GM21360 (cell line): ENCODE results near the gene TMEM217.
"Not testable (repeated sequence)": the region's sequence is repeated elsewhere in the genome, so short reads cannot be mapped to it uniquely, and the experiment has no call there.

Experiments
- ATAC-seq: cut with Tn5 transposase; IDR thresholded peaks from one replicate; pipeline ENCODE4 v1.9.1; 2021; ENCODE audit warnings: mild to moderate bottlenecking, moderate library complexity; ENCODE audit not compliant: unreplicated experiment

TMEM217 gene

GRCh38 chr6:37257634-37258404 lies at the start of gene TMEM217, which contains the start of gene TBC1D22B:
TSS of gene TMEM217 (minus strand) at chr6:37258144. CDS start at chr6:37219030, 39,114 bp downstream.
TSS of gene TBC1D22B (plus strand) at chr6:37257772. CDS start at chr6:37257918, 146 bp downstream.
- peak; percentile 93 for ATAC-seq

GRCh38 chr6:37307484-37307883 lies 49.5 kb upstream of the TMEM217 start:
- not testable (repeated sequence) for ATAC-seq

- ATAC-seq, result no peak
Observed at GRCh38 chr6:37306624-37307222, 48.8 kb upstream of the TMEM217 start.

- ATAC-seq, result no peak
Observed at GRCh38 chr6:37305841-37306425, 48.0 kb upstream of the TMEM217 start.

GRCh38 chr6:37304766-37305165 lies 46.8 kb upstream of the TMEM217 start:
- ATAC-seq, result no peak

GRCh38 chr6:37303891-37304503 lies 46.1 kb upstream of the TMEM217 start:
- ATAC-seq, result no peak

- ATAC-seq, result no peak
Observed at GRCh38 chr6:37303091-37303660, 45.2 kb upstream of the TMEM217 start.

GRCh38 chr6:37302086-37302686 lies 44.2 kb upstream of the TMEM217 start:
- no peak for ATAC-seq

- no peak for ATAC-seq
Observed at GRCh38 chr6:37299990-37300389, 42.0 kb upstream of the TMEM217 start.

- no peak for ATAC-seq
Observed at GRCh38 chr6:37298958-37299357, 41.0 kb upstream of the TMEM217 start.

GRCh38 chr6:37297637-37298036 lies 39.7 kb upstream of the TMEM217 start:
- not testable (repeated sequence) for ATAC-seq

- no peak for ATAC-seq
Observed at GRCh38 chr6:37293426-37293825, 35.5 kb upstream of the TMEM217 start.

- no peak for ATAC-seq
Observed at GRCh38 chr6:37289931-37290330, 32.0 kb upstream of the TMEM217 start.

GRCh38 chr6:37288247-37288646 lies 30.3 kb upstream of the TMEM217 start:
- no peak for ATAC-seq

- ATAC-seq, result no peak
Observed at GRCh38 chr6:37287519-37288157, 29.7 kb upstream of the TMEM217 start.

- no peak for ATAC-seq
Observed at GRCh38 chr6:37285861-37286311, 27.9 kb upstream of the TMEM217 start.

GRCh38 chr6:37284781-37285180 lies 26.8 kb upstream of the TMEM217 start:
- ATAC-seq, result no peak

- ATAC-seq, result no peak
Observed at GRCh38 chr6:37283671-37284151, 25.8 kb upstream of the TMEM217 start.

GRCh38 chr6:37283268-37283667 lies 25.3 kb upstream of the TMEM217 start:
- no peak for ATAC-seq

- no peak for ATAC-seq
Observed at GRCh38 chr6:37282371-37282770, 24.4 kb upstream of the TMEM217 start.
